Stimulated activated CD4-positive, alpha-beta T cell treated with anti-CD3 and anti-CD28 coated beads, TNF-alpha, amount 100 ng/mL, for 1 hour (primary cell): ENCODE results near the gene CR2.
A peak's percentile ranks its signal among the peaks of the same experiment; 100 is the strongest.
"Not testable (repeated sequence)": the region's sequence is repeated elsewhere in the genome, so short reads cannot be mapped to it uniquely, and the experiment has no call there.

Experiments
- DNase-seq, 3 donors: peaks; one replicate each; pipeline ENCODE4 v3.0.0-alpha.2; 2020; ENCODE audit warnings: low read depth in 3 of 3, low spot score in 1 of 3

The CR2 gene

DNA sequence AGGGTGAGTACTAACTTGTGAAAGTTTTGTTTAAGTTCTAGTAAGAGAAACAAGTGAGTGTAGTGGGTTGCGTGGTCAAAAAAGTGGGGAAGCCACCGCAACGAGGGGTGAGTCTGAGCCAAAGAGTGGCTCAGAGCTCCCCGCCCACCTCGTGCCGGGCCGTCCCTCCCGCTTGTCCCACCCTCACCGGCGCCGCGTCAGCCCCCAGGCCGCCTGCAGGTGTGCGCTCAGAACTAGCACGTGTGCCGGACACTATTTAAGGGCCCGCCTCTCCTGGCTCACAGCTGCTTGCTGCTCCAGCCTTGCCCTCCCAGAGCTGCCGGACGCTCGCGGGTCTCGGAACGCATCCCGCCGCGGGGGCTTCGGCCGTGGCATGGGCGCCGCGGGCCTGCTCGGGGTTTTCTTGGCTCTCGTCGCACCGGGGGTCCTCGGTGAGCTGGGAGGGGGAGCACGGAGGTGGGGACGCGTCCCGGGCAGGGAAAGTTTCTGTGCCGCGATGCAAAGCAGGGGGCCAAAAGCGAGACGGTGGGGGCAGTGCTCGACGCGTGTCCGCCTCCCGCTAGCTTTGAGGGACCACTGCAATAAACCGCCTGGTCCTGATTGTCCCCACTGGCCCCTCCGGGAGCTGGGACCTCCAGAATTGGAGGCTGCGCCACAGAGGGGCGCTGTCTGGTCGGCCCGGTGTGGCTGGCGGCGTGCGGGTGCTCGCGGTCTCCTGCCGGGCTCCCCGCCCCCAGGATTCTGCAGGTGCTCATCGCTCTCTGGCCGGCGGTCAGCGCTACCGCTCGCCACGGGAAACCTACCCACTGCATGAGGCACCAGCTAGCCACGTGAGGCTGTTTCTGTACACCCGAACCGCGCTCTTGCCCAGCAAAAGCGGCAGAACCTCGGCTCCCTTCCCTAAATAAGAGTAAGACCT is at the start of gene CR2:
Gene CR2, plus strand, starts transcription at position 283 of the 919 bp plus-strand sequence. Its CDS starts 91 bp downstream, at position 374.
- peak in 1 of 3 donors; percentile 28 for DNase-seq

GRCh38 chr1:207404849-207405525 is 49.1 kb upstream of the CR2 start:
- no peak for DNase-seq

DNA sequence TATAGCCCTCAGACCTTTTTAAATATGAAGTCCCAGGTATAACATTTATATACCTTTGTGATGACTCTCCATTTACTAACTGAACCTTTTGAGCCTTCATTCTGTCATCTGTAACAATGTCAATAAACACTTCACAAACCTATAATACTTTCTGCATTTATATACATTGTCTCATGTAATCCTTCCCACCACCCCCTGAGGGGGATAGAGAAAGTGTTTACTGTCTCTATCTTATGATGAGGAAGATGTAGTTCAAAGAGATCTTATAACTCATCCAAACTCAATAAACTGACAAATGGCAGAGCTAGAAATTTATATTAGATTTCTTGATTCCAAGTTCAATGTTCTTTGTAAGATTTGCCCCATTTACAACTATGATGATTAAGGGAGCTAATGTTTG is 48.3 kb upstream of the CR2 start:
- no peak for DNase-seq

DNA sequence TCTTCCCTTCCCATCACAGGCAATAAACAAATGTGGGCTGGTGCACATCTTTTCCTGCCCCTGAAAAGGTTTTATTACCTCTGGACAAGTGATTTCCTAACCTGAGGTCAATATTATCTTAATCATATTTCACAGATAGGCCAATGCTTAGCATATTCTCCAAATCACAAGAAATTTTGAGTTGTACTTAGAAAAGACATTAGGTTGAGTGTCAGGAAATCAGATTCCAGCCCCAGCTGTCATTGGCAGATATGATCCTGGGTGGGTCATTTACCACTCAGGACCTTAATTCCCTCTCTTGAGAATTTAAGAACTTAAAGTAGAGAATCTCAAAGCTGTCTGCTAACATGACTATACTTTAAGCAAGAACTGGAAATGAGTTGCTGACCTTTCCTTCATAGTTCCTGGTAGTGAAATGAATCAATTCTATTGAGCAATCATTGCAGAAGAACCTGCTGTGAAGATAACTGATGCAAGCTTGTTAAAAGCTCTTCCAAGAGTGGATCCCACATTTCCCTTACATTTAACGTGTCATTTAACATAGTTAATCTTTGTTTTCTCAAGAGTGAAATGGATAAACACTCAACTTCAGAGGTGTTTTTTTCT is 46.4 kb upstream of the CR2 start:
- DNase-seq: no peak

DNA sequence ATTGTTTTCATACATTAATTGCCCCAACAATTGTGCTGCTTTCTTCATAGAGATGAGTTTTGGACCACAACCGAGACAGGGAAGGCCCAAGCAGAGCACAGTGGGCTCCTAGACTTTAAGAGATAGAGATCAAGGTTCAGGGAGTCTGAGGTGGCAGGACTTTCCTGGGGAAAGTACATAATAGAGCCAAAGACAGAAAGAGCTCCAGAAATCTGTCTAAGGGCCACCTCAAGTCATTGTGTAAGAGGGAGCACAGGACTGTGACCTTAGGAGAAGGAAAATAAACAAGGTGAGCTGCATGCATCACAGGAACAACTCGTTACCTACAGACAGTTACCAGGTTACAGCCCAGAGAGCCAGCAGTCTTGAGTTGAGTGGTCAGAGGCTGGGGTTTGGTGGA is 41.3 kb upstream of the CR2 start:
- DNase-seq: no peak

- no peak for DNase-seq
Measured at GRCh38 chr1:207414606-207415108, 39.5 kb upstream of the CR2 start.

DNA sequence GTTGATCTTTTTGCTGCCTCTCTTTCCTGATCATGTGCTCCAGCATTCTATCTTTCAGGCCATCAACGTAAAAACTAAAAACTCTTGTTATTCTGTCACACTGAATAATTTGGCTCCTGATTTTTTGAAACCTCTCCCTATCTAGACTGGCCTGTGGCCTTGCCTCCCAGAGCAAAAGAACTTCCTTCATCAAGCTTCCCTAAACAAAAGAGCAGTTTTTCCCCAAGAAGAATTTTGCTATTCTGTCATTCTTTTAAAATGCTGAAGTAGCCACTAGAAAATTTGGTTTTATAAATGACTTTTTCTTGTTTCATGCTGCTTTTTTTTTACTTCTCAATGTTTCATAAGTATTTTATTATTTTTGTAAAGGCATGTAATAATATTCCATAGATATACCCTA is 37.1 kb upstream of the CR2 start:
- DNase-seq: no peak

- no peak for DNase-seq
Measured at GRCh38 chr1:207418351-207418750, 35.8 kb upstream of the CR2 start.

GRCh38 chr1:207420109-207420508 is 34.0 kb upstream of the CR2 start:
- no peak for DNase-seq

GRCh38 chr1:207421078-207421477 is 33.0 kb upstream of the CR2 start:
- DNase-seq: no peak

DNA sequence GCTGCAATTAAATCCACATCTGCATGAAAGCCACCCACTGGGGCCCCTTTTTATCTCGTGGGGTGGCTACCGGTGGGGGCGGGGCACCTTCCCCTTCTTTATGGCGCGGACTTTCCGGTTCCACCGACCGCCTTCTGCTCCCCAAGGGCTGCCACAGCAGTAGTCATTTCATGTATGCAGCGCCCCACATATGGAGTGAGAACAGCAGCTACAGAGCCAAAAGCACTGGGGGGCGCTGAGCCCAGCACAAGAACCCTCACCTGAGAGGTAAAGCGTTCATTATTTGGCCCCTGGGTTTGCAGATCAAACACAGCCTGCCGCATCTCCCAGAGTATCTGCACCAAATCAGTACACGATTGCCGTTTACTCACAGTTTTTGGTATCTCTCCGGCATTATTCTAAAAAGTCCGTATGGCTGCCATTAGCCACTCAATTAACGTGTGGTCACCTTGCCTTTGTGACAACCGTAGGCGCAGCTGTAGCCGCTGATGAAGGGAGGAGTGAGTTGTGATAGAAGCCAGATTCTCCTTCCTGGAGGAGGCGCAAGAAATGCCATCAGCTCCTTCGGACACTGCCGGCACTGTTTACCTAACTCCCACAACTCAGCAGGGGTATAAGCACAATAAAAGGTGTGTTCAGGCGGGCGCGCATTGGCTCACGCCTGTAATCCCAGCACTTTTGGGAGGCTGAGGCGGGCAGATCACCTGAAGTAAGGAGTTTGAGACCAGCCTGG is 30.4 kb upstream of the CR2 start:
- DNase-seq: no peak

DNA sequence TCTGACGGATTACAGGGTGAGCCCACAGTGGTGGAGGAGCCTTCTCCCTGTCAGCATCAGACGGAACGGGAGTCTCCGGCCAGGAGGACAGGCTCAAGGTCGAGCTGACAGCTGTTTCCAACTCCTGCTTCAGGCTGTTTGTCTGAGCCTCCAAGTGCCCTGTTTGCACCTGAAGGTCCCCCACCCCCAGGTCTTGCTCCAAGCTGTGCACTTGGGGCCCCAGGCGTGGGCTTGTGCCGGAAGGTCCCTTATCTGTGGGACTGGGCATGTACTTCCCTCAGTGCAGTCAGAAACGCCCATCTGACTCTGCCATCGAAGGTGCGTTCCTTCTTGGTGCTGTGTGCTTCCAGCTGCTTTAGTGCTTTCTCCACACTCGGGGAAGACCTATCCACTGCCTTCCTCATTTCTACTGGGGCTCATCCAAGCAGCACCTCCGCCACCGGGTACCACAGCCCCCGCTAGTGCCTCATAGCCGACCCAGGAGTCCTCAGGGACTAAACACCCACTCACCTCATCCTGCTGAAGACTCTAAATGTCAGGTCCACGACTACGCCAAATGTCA is 29.5 kb upstream of the CR2 start:
- no peak for DNase-seq

DNA sequence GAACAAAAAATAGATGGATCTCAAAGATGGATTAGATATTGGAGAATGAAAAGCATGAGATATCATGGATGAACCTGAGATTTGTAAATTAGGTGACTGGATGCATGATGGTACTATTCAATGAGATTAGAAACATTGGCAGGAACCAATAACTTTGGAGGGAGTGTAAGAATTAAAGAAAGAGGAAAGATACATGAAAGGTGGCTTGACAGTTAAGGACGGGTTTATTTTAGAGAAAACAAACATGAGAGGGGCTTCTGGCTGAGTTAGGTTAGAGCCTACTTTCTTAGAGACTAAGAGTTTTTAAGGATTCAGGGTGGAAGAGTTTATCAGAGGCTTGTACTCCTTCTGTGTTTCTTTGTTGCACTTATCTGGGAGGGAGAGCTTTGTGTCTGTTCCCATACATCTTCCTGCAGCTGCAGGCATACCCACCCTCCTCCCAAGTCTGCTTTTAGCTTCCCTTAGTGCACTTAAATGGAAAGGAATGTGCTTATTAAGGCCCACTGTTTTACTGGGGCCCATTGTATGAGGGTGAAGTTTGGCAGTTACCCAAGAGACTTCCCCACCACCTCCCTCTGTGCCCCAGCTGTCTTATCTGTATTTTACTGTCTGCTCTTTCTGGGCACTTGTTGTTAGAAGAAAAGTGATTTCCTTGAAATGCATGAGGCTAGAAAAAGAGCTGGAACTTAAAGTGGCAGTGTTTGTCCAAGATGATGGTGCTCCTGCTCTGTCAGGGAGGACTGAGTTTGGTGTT is 26.1 kb upstream of the CR2 start:
- DNase-seq: no peak

DNA sequence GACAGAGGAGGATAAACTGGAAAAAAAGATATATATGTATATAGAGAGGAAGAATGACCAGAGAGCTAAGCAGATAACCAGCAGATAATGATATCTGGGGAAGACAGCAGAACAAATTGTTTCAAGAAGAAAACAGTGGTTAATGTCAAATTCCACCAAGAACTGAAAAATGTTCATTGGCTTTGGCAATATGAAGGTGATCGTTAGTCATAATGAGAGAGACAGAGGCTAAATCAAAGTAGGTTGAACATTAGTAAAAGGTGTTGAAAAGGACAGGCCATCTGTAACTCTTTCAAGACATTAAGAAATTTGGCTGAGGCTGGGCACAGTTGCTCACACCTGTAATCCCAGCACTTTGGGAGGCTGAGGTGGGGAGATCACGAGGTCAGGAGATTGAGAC is 25.3 kb upstream of the CR2 start:
- DNase-seq: no peak

GRCh38 chr1:207429963-207430362 is 24.2 kb upstream of the CR2 start:
- no peak for DNase-seq

DNA sequence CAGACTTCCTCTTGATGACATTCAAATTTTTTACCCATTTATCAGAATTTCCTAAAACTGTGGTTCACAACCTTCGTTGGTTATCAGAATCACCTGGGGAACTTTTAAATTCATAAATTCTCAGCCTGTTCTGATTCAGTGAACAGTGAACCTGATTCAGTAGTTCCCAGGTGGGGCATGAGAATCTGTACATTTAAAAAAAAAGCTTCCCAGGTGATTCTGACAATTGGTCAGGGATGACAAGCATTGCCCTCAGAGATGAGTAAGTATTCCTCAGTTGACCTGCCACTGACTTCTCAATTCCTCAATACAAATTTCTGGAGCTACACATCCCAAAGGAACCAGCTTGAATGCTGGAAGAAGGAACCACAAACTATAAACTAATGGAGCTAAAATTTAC is 23.5 kb upstream of the CR2 start:
- no peak for DNase-seq

DNA sequence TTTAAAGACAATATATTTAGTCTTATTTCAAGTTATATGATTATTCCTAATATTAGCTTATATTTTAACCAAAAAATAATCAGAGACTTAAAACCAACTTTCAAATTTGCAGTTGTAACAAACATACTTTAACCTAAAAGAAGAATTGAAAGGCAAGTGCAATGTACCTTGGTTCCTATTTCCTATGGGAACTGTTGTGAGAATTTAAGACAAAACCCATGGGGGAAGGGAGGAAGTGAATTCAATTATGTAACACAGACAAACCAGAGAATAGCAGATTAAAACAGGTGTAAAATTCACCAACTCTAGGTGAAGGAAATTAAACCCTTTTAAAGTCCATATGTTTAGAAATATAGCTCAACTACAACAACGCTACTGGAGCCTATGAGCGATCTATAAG is 22.6 kb upstream of the CR2 start:
- no peak for DNase-seq

DNA sequence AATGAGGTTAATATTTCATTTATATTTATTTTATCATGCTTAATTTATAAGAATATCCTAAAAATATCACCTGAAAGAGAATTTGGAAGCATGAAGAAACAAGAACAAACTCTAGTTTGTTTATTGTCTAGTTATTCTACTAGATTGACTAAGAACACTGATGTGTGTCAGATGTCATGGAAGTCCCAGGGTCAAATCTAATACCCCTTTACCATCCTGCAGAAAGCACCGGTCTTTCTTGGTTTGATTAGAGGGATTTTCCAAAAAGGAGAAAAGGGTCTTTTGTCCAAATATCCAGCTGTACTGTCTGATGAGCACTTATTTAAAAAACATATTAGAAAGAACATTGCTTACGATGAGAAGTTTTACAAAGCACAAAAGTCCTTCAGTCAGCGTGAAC is 20.7 kb upstream of the CR2 start:
- DNase-seq: no peak

GRCh38 chr1:207436746-207437145 is 17.4 kb upstream of the CR2 start:
- not testable (repeated sequence) for DNase-seq

GRCh38 chr1:207440626-207441025 is 13.5 kb upstream of the CR2 start:
- no peak for DNase-seq
